Right hindlimb (tissue), 1 donor: Measurements from ENCODE around the gene ATP6AP1.
"Not testable (repeated sequence)": the region's sequence is repeated elsewhere in the genome, so short reads cannot be mapped to it uniquely, and the experiment has no call there.

Experiments used
- DNase-seq: peaks from one replicate; pipeline ENCODE4 v3.0.0-alpha.2; 2018

The ATP6AP1 gene

DNA sequence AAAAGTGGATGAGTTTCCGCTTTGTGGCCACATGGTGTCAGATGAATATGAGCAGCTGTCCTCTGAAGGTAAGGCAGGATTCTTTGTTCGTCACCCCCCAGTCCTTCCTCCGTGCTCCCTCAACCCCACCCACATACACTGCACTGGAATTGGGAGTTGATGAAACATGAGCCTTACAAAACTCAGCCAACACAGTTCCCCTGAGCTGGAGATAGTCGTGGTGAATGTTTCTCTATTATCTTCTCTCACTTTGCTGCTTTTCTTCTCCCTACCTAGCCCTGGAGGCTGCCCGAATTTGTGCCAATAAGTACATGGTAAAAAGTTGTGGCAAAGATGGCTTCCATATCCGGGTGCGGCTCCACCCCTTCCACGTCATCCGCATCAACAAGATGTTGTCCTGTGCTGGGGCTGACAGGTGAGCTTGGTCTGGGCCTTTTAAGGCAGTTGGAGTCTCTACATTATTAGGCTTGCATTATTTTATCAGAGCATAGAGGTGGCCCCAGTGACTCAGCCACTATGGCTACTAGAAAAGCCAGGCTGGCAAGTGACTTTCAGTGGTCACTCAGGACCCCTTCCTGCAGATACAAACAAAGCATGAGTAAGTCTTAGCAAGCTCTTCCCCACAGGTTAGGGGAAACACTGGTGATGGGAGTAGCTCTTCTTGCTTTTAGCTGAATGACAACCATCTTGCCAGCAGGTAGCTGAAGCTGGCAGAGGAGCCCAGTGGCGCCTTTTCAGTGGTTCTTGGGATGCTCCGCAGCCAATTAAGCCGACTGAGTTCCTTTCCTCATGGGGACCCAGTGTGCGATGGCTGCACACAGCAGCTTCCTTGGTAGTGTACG, 28.7 kb upstream of the ATP6AP1 start:
- DNase-seq, result no peak

DNA sequence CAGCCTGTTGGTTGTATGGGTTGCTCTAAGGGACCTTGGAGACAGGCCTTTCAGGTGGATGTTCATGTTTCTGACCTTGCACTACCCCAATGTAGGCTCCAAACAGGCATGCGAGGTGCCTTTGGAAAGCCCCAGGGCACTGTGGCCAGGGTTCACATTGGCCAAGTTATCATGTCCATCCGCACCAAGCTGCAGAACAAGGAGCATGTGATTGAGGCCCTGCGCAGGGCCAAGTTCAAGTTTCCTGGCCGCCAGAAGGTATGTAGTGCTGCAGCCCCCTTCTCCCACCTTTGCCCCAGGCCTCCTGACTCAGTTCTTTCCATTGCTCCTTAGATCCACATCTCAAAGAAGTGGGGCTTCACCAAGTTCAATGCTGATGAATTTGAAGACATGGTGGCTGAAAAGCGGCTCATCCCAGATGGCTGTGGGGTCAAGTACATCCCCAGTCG, 28.1 kb upstream of the ATP6AP1 start:
- DNase-seq, result not testable (repeated sequence)

DNA sequence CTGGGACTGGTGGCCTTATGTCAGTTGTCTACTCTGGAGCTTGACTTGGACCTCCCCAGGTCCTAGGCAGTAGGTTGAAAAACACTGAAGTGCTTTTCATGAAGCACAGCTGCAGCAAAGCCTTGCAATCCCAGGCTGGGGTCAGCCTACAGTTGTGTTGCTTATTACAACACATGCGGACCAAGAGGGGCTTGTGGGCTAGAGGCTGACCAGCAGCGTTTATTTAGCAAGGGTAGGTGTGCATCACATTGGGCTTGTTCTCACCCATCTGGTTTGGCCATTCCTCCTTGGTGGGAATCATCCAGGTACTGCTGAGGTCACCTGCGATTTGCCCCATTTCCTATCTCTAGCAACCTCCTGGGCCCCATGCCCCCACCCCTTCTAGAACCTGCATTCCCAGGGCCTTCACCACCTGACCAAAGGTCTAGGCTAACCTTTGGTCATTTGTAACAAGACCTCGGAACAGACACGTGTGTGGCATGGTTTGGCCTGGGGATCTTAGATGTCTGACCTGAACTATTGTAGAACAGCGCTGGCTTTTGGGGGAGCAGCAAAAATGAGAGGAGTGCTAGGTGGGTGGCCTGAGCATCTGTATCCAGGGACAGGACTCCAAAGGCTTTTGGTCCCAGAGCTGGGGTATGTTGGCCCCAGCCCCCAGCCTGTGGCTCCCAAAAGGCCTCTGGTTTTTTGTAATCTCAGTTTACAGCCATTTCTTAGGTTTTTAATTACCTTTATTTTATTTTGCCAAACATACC, 27.3 kb upstream of the ATP6AP1 start:
- no peak for DNase-seq

DNA sequence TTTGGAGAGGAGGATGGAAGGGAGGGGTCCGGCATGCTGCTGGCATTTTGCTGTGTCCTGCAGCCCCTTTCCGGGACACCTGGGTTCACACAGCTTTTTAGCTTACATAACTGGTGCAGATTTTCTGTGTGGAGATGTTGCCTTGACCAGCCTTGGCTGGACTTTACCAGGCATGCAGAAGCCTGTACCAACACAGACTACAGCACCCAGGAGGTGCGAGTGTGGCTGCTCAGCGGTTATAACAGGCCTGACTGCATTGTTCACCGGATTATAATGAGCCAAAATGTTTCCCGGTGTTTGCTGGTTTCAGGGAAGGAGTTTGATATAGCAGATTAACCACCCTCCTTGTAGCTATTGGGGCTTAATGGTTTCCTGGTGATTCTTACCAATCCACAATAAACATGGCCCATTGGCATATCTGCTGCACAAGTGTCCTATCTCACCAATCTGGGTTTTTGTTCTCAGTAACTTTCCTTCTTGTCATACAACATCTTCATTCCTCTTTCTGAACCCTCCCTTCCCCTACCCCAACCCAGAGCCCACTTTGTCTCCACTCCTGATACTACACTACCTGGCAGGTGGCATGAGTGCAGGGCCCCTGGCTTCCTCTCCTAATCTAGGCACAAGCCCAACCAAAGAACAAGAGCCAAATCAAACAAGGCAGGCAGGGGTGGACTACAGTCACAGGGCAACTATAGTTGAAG, 26.4 kb upstream of the ATP6AP1 start:
- DNase-seq, result no peak

DNA sequence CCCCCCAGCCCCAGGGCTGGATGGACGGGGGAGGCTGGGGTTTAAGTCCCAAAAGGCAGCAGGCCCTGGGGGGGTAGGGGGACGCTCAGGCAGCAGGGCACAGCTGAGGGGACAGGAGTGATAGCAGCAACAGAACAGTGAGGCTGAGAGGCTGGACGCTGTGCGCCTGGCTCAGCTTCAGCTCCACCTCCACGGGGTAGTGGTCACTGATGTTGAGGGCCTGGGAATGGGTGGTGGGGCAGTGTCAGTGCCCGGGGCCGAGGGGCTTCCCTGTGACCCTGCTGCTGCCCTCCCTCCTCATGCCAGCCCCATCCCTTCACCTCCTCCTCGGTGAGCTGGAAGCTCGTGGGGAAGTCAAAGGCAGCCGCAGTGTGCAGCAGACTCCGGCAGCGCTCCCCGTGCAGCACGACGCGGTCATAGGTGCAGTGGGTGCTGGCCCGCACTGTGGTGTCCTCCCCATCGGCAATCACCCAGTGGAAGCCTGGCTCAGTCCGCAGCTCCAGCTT, 25.8 kb upstream of the ATP6AP1 start:
- DNase-seq, result no peak

DNA sequence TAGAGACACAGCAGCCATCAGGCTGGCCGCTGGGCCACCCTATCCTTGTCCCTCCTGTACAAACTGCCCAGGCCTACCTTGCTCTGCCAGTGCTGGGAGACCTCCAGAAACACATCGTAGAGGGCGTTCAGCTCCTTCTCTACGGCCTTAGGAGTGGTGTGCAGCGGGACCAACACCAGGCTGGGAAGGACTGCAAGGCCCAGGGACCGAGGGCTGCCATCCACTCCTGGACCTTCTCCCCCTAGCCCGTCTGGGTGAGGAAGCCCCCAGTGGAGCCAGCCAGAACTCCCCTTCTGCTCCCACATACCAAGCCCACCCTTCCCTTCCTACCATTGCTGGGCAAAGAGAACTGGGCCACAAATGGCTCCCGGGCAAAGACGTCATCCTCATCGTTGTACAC, 25.3 kb upstream of the ATP6AP1 start:
- DNase-seq, result no peak

DNA sequence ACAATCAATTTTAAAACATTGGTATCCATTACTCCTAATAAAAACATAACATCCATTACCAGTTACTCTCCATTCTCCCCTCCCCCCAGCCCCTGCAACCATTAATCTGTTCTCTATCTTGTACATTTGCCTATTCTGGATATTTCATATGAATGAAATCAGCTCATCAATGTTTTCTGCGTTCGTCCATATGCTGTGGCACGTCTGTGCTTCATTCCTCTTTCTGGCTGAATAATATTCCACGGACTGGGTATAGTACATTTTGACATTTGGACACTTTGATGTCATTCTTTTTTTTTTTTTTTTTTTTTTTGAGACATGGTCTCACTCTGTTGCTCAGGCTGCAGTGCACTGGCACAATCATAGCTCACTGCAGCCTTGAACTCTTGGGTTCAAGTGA, 24.6 kb upstream of the ATP6AP1 start:
- DNase-seq, result no peak

DNA sequence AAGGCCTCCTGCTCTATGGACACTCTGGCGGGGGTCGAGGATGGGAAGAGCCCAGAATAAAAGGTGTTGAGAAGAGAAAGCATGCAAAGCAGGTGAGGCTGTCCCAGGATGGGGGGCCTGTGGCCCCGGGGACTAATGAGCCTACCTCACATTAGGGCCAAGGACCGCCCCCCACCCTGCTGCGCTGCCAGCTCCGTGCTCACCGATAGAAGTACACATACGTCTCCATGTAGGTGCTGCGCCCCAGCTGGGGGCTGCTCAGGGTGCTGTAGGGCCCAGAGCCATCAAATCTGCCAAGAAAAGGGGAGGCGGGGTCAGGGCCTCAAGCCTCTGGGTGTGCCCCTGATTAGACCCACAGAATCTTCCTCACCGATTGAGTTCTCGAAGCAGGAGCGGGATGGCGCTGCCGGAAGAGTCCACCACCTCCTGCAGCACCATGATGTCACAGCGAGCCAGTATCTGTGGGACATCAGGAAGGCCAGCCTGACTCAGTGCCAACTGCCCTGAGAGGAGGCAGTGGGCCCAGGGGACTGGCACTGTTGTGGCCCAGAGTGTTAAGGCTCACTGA, 23.8 kb upstream of the ATP6AP1 start:
- DNase-seq, result no peak

DNA sequence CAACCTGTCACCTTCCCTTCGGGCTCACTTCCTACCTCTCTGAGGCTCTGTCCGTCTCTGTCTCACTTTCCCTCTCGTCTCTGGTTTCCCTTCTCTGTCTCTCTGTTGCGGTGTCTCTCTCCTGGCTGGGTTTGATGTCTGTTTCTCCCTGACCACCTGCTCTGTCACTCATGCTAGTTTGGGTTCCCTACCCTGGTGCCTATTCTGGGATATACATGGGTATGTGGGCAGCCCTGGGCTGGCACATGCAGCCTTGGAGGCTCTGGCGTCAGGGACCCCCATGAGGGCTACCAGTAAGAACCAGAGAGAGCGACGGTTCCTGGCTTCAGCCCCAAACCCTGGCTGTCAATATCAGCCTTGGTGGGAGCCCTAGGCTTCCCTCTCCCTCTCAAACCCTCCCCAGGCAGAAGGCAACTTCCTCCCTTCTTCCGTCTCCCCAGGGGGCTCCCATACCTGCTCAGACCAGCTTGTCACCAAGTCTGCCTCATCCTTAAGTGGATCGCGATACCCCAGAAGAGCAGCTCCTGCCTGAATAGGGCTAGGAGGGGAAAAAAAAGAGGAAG, 19.7 kb upstream of the ATP6AP1 start:
- DNase-seq, result no peak

DNA sequence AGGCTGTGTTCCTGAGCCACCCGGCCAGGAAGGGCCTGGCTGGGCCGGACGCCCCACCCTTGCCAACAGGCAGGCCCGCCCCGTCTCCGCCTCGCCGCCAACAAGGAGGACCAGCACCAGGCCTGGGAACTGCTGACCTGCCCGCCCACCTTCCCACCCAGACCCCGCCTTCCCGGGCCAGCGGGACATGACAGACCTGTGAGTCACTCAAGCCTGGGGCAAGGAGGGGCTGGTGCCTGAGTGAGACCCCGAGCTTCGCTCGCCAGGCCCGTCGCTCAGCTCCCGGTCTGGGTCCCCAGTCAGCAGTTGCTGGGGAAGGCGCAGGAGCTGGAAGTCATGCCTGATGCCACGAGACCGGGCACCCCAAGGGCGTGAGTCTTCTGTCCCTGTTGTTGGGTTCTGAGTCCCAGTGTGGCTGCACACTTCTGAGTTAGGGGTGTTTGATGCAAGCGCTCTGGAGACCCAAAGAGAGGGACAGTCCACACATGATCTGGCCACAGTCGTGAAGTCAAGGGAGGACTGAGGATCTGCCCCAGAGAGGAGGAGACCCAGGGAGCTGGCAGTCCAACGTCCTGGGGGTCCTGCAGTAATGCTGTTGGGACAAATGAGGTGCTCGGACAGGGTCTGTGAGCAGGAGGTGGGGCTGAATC, 19.1 kb upstream of the ATP6AP1 start, which contains the start of gene DNASE1L1:
Gene DNASE1L1, minus strand, starts transcription at position 33 of the 650 bp plus-strand sequence. CDS start 3,686 bp downstream, outside the sequence.
- DNase-seq, result peak; percentile 62

DNA sequence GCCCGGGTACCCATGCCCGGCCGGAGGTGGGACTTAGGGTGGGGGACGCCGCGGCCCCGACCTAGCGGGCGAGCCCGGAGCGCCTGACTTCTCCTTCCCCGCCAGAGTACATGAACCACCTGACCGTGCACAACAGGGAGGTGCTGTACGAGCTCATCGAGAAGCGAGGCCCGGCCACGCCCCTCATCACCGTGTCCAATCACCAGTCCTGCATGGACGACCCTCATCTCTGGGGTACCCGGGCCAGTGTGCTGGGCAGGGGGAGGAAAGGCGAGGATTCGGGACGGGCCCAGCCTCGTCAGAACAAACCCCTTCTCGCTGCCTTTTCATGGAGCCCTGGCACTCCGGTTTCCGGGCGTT, 16.5 kb upstream of the ATP6AP1 start:
- peak; percentile 74 for DNase-seq

DNA sequence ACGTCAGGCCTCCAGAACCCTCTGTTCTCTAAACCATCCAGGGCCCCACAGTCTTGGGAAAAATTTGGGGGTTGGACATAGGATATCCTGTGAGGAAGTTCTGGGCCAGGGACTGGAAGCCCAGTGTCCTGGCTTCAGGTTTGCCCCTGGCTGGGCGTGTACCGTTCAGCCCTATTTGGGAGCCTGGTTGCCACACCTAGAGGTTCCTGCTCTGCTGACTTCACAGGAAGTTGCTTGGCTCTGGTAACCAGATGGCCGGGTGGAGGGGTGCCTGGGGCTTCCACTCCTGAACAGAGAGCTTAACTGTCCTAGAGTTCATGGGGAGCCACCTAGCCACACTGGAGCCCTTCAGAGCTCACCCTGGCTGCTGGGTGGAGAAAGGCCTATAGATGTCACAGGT, 16.0 kb upstream of the ATP6AP1 start:
- DNase-seq, result no peak

DNA sequence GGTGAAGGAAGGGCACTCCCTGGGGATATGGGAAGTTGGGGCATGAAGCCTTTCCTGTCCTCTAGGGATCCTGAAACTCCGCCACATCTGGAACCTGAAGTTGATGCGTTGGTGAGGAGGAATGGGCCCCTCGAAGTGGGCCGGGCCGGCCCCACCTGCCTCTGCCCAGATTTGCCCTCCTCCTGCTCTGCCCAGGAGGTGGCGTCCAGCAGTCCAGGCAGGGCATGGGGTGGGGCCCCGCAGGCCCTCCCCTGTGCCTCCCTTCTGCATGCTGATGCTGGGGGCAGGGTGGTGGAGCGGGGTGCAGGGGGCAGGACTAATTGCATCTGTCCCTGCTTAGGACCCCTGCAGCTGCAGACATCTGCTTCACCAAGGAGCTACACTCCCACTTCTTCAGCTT, 15.3 kb upstream of the ATP6AP1 start:
- no peak for DNase-seq

DNA sequence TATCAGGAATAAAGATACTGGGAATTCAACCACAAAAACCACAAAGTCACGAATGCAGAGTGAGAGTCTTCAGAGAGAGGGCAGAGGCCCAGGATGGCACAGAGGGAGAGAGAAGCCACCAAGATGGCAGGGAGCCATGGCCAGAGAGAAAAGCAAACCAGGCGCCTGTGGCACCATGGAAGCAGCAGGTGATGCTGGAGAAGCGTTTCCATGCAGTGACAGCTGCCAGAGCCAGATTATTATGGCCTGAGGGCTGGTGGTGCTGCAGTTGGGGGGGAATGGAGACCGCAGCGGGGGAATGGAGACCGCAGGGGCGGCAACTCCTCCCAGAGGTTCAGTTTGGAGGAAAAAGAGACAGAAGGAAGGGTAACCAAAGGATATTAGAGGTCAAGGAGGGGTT, 11.3 kb upstream of the ATP6AP1 start:
- no peak for DNase-seq

DNA sequence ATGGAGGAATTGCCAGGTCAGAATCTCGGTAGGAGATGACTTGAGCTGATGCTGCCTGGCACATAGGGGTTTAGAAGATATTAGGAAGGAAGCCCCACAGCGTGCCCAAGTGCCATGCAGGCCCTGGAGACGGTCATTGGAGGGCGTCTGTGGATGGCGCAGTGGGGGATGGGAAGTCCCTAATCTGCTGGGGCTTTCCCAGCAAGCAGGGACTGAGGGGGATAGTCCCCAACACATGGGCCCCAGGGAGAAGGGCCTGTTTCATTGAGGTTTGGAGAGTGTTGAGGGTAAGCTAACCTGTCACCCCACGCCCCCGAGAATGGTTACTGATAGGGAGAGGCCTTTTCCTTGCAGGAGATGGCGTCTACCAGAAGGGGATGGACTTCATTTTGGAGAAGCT, 9.3 kb upstream of the ATP6AP1 start:
- DNase-seq, result no peak

DNA sequence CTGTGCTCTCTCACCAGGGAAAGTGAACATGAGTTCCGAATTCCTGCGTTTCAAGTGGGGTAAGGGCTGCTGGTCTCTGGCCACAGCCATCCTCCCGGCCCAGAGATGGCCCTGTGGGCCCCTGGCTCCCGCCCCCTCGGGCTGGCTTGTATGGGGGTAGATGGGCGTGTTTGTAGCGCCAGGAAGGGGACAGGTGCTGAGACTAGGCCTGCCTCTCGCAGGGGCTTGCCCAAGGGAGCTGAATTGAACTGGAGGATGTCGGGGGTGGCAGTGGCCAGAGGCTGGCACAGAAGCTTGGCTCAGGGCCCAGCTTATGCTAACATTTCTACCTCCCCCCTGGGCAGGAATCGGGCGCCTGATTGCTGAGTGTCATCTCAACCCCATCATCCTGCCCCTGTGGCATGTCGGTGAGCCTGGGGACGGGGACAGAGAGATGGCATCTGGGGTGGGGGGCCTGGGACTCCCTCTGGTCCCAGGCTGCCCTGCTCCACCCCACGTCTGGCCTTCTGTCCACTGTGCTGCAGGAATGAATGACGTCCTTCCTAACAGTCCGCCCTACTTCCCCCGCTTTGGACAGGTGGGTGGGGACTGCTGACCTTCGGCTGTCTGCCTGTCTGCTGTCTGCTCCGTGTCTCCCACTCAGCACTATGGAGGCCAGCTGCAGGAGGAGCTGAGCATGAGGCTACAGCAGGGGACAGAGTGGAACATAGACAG, 8.6 kb upstream of the ATP6AP1 start:
- DNase-seq, result no peak

DNA sequence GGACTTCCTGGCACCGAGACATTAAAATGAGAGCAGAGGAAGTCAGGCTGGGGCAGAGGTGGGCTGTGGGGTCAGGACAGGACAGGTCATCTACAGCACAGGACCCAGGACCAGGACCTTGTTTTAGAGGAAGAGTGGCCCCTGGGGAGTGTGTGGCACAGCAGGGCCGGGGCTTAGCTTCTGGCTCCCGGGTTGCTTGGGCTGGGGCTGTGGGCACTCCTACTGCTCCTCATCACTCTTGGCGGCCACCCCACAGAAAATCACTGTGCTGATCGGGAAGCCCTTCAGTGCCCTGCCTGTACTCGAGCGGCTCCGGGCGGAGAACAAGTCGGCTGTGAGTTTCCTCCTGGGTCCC, 8.1 kb upstream of the ATP6AP1 start:
- DNase-seq, result no peak

DNA sequence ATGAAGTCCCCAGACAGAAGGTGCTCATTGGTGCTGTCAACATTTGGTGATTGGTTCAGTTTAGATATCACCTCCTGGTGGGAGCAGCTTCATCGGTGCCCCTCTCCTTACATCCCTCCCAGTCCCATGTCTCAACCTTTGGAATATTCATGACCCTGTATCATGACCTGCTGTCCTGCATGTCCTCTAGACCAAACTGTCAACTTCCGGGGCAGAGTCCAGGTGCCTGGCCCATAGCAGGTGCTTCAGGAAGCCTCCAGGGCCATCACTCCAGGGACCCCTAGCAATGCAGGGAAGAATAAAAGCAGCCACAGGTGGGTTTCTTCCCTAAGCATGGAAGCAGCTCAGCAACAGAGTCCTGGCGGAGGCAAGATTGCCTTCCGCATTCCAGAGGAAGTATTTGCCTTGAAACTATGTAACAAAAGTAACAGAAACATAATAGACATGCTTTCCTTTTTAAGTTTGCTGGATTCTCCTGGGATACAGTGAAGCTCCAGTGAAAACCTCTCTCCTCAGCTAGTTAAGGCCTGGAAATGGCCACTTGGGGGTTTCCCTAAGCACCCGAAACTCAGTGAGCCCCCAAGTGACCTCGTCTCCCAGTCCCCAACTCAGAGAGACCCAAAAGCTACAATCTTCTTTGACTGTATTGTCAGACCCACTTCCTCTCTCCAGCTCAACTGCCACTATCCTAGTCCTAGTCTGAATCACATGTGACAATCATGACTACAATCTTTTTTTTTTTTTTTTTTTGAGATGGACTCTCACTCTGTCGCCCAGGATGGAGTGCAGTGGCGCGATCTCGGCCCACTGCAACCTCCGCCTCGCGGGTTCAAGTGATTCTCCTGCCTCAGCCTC, 1.3 kb upstream of the ATP6AP1 start:
- DNase-seq, result no peak

DNA sequence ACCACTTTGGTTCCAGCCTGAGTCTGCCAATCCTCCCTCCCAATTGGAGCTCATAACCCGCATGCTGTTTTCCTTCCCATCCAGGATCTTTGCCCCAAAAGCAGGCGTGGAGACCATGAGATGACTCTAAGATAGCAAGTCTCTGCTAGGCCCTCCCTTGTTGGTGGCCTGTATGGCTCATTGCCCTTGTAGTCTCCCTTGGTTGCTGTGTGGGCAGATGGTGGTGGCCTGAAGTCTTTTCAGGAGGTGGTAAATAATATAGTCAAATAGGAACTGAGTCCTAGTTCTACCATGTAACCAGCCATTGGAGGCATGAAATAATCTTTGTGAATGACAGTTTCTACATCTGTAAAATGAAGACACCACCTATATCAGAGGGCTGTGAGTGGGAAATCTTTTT, 1.2 kb downstream of the ATP6AP1 start:
- no peak for DNase-seq

DNA sequence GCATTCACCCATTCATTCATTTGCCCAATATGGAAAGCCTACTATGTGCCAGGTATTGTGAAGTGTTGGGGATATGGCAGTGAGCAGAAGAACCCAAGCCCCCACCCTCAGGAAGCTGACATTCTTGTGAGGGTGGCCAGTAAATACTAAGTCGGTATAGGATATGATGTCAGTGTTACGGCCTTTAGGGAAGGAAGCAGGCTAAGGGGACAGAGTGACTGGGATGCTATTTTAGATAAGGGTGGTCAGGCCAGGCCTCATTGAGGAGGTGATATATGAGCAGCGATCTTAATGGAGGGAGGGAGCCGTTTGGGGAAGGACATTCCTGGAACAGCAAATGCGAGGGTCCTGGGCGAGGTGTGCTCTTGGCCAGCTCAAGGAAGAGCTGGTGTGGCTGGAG, 2.0 kb downstream of the ATP6AP1 start:
- no peak for DNase-seq

DNA sequence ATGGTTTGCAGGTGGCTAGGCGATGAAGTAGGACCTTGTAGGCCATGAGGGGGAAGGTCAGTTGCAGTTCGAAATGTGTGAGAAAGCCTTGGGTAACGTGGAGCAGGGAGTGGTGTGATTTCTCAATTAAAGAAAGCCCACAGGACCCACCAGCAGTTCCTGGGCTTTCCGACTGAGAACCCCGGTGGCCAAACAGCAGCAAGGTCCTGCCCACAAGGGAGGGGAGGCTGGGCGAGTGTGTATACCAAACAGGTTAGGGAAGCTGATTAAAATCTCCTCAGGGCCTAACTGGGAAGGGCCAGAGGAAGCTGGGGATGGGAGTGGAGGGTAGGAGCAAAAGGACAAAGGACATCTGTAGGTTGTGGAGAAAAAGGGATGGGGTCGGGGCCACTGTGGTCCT, 2.4 kb downstream of the ATP6AP1 start:
- DNase-seq, result no peak
